Measurements from ENCODE around the gene BSCL2. TPM values are rescaled to one million over a fixed set of nuclear protein-coding genes. Genes with fewer than 3 reads are reported as not detected.
"Not testable (repeated sequence)": the region's sequence is repeated elsewhere in the genome, so short reads cannot be mapped to it uniquely, and the experiment has no call there.

BSCL2 gene
- total and polyA plus RNA-seq, 11 donors = 13.3 to 39.4 (median 20.5) TPM

- H3K4me1 ChIP-seq = peaks cover 0 to 61% (median 34%) of the 10 kb centered on the region in 12 donors
These were observed 375 bp downstream of the BSCL2 start for GRCh38 chr11:62706850-62707247.

GRCh38 chr11:62705880-62706849 is 1.1 kb downstream of the BSCL2 start:
- Histone ChIP-seq H3K27ac (peak overlapping the region; percentile 71 to 95 (median 88)), H3K4me3 (peak overlapping the region; percentile 63 to 89 (median 78)), H3K4me1 (peaks cover 0 to 61% (median 34%) of the 10 kb centered on the region in 12 donors), H3K36me3 (peaks cover 0 to 34% (median 18%) of the 10 kb centered on the region in 9 donors), H3K9me3 (no peaks in the 10 kb centered on the region), H3K27me3 (no peaks in the 10 kb centered on the region)
- peak; percentile 65 to 90 (median 86) for ATAC-seq
- peak; percentile 94 to 98 (median 96) for DNase-seq
- no peak for TF ChIP-seq CTCF (IDR thresholded peaks at IDR 0.05)
- peak in 1 of 2 donors; percentile 60 for TF ChIP-seq POLR2A (IDR thresholded peaks at IDR 0.05)
- intact Hi-C loops (cut with DNase I) = loop anchor here in 2 of 10 donors (2.0 to 5.0 kb wide), 3 partner anchors 23 to 39 kb away; partner anchors contain the start of genes C11orf98 (in 1 of the 2), CSKMT (in 1 of the 2), LBHD1 (in 1 of the 2) and UQCC3 (in 1 of the 2)
- 1 to 12% (median 3%) methylated on average over 29 to 73 of the region's 73 CpGs for WGBS, 4 donors

More at GRCh38 chr11:62706850-62707247, 375 bp downstream of the BSCL2 start:
- Histone ChIP-seq H3K9me3 (no peaks in the 10 kb centered on the region), H3K27ac (peak overlapping the region; percentile 71 to 95 (median 88)), H3K27me3 (no peaks in the 10 kb centered on the region), H3K4me3 (peak overlapping the region in 11 of 12 donors; percentile 63 to 89 (median 79)), H3K36me3 (peaks cover 0 to 34% (median 18%) of the 10 kb centered on the region in 9 donors)
- 73 to 85% (median 81%) methylated on average over 8 of the region's 8 CpGs for WGBS, 4 donors
- DNase-seq (no peak), ATAC-seq (no peak)
- TF ChIP-seq POLR2A (IDR thresholded peaks at IDR 0.05) (no peak), CTCF (IDR thresholded peaks at IDR 0.05) (no peak)
- intact Hi-C loops (cut with DNase I) = loop anchor here in 2 of 10 donors (5.0 kb wide), 2 partner anchors 35 to 40 kb away; partner anchors contain the start of genes C11orf98 (in 1 of the 2), CSKMT (in 1 of the 2), LBHD1 (in 1 of the 2) and UQCC3 (in 1 of the 2)

- peaks cover 0 to 56% (median 31%) of the 10 kb centered on the region in 12 donors for H3K4me1 ChIP-seq
- H3K27ac ChIP-seq = peak overlapping the region; percentile 2 to 95 (median 87)
- H3K9me3 ChIP-seq = no peaks in the 10 kb centered on the region
- peak overlapping the region; percentile 63 to 89 (median 78) for H3K4me3 ChIP-seq
- 43 to 58% (median 51%) methylated on average over 7 of the region's 7 CpGs for WGBS, 4 donors
- no peaks in the 10 kb centered on the region for H3K27me3 ChIP-seq
- peaks cover 0 to 34% (median 18%) of the 10 kb centered on the region in 9 donors for H3K36me3 ChIP-seq
- intact Hi-C loops (cut with DNase I) = loop anchor here in 2 of 10 donors (2.0 to 5.0 kb wide), 3 partner anchors 23 to 38 kb away; partner anchors contain the start of genes C11orf98 (in 1 of the 2), CSKMT (in 1 of the 2), LBHD1 (in 1 of the 2) and UQCC3 (in 1 of the 2)
- no peak for TF ChIP-seq CTCF (IDR thresholded peaks at IDR 0.05)
- no peak for TF ChIP-seq POLR2A (IDR thresholded peaks at IDR 0.05)
- DNase-seq (no peak), ATAC-seq (no peak)
These were observed 1.8 kb downstream of the BSCL2 start for GRCh38 chr11:62705413-62705812.

DNA sequence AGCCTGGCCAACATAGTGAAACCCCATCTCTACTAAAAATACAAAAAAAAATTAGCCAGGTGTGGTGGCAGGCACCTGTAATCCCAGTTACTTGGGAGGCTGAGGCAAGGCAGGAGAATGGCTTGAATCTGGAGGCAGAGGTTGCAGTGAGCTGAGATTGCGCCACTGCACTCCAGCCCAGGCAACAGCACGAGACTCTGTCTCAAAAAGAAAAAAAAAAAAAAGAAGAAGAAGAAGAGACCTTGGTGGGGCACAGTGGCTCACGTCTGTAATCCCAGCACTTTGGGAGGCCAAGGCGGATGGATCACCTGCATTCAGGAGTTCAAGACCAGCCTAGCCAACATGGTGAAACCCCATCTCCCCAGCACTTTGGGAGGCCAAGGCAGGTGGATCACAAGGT is 3.3 kb downstream of the BSCL2 start:
- not testable (repeated sequence) for ATAC-seq, H3K9me3 ChIP-seq, H3K27ac ChIP-seq, H3K4me3 ChIP-seq, H3K27me3 ChIP-seq, DNase-seq
- intact Hi-C loops (cut with DNase I) = loop anchor here in 1 of 10 donors (2.0 kb wide), 1 partner anchor 21 kb away; no protein-coding TSS in a partner anchor
- Histone ChIP-seq H3K36me3 (peaks cover 0 to 37% (median 19%) of the 10 kb centered on the region in 9 donors), H3K4me1 (peaks cover 0 to 46% (median 24%) of the 10 kb centered on the region in 12 donors)
- WGBS, 4 donors = 85 to 99% (median 94%) methylated on average over 4 of the region's 4 CpGs
